NCI-H2171 (cell line): ENCODE data around the gene YIF1A.

ENCODE experiments used
- DNase-seq: peaks from one replicate; lab custom pipeline; 2025; lab: John Stamatoyannopoulos, UW

The YIF1A gene

DNA sequence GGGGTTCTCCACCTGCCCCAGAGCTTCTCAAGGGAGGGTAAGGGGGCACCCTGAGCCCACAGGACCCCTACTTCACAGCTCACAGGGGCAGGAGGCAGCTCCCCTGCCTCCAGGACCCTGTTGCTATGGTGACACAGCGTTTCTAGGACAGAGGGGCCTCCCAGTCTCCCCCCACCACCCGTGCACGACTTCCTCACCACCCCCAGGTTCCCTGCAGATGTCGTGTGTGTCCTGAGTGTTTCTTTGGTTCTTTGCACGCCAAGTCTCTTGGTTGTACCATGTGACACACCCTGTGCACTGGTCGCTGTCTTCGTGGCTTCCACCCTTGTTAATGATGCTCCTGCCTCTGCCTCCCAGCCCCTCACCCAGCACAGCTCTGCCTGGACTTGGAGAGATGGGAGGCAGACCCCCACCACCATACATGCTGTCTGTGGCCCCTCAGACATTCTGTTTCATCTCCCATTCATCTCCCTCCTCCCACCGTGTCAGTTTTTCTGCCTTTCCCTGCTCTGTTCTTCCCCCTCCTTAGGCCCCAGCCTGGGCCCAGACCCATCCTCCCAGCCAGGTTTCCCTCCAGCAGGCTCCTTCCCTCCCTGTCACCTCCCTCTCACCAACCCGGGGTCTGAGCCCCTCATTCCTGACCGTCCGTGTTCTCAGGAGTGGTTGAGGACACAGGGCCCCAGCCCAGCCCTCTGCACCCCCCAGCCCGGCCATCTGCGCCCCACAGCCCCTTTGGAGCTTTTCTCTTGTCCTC, 45.0 kb downstream of the YIF1A start:
- DNase-seq = no peak

DNA sequence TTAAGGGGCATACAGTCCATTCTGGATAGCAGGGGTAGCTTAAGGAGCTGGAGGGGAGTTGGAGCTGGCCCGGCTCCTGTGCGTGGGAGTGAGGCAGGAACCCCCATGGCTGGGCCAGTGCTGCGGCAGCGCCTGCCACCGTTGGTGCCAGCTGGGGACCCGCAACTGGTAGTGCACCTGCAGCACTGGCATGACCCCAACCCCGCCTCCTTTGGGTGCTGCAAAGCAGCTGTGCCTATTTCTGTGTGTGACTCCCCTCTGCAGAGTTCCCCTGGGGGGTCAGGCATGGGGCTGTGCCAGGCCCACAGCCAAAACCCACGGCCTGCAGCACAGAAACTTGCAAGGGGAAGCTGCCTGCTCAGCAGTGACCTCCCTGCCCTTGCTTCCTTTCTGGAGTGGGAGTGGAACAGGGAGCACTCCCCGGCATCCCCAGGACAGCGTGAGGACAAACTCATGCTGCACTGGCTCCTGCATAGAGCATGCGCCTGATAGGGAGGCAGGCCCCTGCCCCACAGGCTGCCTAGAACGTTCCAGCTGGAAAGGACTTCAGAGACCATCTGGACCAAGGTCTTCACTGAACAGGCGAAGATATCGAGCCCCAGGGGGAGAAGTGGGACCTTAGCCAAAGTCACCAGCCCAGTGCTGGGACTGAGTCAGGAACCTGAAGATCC, 46.7 kb downstream of the YIF1A start:
- no peak for DNase-seq

DNA sequence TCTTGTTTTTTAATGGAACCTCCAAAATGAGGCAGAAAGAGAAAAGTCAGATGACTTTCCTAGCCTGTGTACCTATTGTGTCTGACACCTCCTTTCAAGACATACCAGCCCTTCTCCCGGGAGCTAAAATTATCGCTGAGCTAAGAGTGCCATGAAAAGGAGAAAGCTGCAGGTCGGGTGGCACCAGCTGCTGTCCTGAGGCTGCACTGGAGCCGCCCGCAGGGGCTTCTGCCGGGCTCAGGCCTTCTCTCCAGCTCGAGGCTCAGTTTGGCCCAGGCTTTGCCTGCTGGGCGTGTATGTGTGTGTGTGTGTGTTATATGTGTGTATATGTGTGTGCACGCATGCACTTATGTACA, 48.2 kb downstream of the YIF1A start:
- no peak for DNase-seq

DNA sequence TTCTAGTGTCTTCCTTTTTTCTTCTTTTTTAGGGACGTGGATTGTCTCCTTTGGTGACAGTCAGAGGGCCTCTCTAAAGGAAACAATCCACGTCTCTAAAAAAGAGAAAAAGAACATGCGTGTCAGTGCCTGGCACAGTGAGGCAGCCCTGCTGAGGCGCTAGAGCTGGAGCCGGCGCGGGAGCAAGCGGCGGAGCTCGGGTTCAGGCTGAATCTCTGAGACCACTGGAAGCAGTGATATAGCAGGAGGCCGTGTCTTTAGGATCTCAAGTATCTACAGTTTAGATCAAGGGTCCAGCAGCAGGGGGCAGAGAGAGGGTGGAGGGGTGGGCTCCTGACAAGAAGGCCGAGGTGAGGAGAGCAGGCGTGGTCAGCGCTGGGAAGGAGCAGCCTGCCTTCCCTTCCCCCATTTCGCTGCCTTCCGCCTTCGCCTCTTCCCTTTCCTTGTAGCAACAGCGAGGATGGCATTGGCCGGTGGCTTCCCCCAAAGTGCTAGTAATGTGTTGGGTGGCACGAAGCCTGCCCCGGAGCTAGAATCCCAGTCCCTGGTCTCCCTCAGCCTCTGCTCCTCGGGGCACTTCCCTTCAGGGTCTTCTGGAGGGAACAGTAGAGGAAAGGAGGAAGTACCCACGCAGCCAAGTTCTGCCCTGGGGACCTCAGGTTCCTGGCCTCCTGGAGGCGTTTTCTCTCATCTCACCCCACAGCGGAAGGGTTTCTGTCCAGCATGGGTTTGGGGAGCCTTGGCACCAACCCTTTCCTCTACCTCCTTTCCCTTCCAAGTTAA, 48.8 kb downstream of the YIF1A start:
- no peak for DNase-seq

DNA sequence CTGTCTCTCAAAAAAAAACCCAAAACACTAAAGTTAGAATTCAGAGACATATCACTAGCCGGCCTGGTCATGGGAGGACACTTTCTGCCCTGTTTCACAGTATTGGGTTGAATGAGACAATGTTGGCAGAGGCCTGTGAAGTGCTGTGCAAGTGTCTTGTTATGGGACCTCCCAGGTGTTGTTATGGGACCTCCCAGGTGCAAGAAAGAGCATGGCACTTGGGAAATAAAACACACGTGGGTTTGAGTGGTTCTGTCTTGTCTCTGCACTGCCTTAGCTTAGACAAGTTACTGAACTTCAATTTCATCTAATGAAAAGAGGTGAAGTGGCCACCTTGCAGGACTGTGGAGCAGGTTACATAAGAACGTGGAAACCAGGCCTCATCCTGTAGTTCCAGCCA, 49.4 kb downstream of the YIF1A start:
- DNase-seq = no peak

DNA sequence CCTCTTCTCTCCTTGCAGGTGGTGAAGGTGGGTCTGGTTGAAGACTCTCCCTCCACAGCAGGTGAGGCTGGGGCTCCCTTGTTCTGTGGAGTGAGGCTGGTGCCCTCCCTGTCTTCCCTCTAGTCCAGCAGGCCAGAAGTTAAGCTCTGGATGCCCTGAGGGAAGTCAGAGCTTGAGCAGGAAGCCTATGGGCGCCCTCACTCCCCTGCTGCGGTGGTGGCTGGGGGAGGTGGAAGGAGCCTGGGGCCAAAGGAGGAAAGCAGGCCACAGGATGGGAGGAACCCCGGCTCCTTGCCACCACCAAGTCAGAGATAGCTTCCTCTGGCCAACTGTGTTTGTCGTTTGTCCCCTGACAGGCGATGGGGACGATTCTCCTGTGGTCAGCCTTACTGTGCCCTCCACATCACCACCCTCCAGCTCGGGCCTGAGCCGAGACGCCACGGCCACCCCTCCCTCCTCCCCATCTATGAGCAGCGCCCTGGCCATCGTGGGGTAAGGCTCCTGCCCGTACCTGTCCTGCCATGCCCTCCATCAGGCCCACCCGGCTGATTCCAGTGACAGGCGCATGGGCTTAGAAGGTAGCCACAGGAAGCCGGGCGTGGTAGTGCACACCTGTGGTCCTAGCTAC, 50.0 kb downstream of the YIF1A start:
- DNase-seq = no peak

DNA sequence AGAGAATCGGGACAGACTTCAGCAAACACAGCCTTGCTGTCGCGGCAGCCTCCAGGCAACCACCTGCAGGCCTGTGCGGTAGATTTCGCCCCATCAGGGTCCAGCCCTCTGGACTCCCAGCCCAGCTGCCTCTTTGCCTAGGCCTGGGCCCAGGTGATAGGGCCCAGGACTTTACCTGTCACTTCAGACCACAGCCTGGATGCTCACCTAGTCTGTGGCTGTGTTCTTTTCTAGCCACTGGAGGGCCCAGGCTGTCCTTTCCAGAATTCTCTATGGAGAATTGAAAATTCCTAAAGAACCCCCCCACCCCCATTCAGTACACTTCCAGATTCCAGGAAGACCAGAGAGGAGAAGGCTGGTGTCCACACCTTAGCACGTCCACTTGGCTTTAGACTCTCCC, 51.1 kb downstream of the YIF1A start:
- no peak for DNase-seq

DNA sequence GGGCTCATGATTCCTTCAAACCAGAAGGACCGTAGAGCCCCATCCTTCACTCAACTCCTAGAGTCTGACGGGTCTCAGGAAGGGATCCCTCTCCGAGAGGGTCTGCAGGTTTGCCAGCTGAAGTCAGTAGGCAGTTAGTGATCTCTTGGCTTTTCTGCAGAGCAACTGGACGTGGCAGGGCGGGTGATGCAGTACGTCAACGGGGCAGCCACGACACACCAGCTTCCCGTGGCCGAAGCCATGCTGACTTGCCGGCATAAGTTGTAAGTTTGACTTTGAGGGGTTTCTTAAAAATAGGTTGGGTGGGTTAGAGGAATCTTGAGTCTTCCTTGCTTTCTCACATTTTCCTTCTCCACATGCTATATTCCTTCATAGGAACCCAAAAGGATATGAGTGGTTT, 53.8 kb downstream of the YIF1A start:
- no peak for DNase-seq
